Stimulated activated CD4-positive, alpha-beta T cell treated with anti-CD3 and anti-CD28 coated beads, TNF-alpha, amount 100 ng/mL, for 24 hours (primary cell): ENCODE measurements around the gene SERPINB5.
"Not testable (repeated sequence)": the region's sequence is repeated elsewhere in the genome, so short reads cannot be mapped to it uniquely, and the experiment has no call there.

Experiments used
- DNase-seq, 3 experiments: peaks; one replicate each; pipeline ENCODE4 v3.0.0-alpha.2; 2020; ENCODE audit warnings: low read depth in 3 of 3

SERPINB5 gene, protein sequence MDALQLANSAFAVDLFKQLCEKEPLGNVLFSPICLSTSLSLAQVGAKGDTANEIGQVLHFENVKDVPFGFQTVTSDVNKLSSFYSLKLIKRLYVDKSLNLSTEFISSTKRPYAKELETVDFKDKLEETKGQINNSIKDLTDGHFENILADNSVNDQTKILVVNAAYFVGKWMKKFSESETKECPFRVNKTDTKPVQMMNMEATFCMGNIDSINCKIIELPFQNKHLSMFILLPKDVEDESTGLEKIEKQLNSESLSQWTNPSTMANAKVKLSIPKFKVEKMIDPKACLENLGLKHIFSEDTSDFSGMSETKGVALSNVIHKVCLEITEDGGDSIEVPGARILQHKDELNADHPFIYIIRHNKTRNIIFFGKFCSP

DNA sequence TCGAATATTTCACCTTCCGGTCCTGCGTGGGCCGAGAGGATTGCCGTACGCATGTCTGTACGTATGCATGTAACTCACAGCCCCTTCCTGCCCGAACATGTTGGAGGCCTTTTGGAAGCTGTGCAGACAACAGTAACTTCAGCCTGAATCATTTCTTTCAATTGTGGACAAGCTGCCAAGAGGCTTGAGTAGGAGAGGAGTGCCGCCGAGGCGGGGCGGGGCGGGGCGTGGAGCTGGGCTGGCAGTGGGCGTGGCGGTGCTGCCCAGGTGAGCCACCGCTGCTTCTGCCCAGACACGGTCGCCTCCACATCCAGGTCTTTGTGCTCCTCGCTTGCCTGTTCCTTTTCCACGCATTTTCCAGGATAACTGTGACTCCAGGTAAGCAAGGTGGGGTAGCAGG lies at the start of gene SERPINB5:
SERPINB5 (plus strand) TSS at position 291 of the 400 bp plus-strand sequence. CDS start 7,471 bp downstream, outside the sequence.
- DNase-seq, result no peak

DNA sequence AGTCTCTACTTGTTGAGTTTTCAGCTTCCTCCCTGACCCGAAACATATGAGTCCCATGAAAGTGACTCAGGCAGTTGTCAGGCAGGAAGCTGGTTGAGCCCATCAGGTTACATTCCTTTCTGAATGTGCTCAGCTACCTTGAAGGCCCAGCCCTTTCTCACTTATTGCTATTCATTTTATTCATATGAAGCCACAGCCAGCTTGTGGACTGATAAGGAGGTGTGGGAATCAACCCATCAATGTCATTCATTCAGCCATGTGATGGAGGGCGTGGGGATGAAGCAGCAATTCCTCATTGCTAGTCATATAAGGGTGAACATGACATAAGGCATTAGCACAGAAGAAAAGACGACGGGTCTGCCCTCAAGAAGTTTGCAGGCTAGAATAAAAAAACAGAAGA lies 49.2 kb upstream of the SERPINB5 start:
- DNase-seq, result no peak

DNA sequence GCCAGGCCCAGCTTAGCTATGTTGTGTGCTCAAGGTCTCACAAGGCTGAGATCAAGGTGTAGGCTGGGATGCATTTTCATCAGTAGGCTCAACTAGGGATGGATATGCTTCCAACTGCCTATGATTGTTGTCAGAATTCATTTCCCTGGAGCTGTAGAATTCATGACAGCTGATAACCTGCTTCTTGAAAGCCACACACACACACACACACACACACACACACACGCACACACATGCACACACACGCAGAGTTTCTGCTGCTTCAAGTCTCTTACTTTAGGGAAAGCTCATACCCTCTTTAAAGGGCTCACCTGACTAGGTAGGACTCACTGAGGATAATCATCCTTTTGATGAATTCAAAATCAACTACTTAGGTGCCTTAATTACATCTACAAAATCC lies 46.2 kb upstream of the SERPINB5 start:
- DNase-seq, result no peak

DNA sequence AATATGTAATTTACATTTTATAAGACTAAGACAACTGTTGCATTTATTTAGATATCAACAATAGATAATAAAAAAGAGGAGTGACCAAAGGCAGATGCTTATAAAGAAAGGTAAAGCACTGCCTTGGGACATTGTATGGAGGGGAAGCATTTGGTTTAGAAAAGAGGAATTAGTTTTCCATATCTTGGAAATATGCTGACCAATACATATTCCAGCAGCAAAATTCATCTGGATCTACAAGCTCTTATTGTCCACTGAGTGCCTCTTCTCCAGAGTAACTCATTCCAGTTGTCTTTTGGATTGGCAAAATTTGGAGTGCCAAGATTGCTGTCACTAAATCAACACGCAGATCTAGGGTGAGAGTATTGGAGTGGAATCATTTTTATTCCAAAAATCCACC lies 45.6 kb upstream of the SERPINB5 start:
- no peak for DNase-seq

DNA sequence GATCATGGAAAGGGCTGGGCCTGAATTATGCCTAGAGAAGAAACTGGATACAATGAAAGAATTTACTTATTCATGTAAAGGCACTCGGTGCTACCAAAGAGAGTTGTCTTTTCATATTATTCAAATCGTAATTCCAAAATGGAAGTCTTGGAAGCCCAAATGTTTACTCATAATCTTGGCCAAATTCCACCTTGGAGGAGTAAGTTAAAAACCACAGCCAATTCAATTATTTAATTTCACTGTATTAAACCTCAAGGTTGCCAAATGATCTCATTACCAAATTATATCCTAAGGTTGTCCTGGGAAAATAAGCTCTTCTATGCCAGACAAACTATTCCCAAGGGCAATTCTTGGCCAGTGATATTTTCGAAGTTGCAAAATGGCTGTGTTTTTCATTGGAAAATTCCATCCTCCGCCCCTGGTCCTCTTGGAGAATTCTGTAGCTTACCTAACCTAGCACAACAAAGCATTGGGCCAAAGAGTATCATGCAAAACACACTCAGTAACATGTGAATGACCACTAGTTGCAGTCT lies 43.4 kb upstream of the SERPINB5 start:
- no peak for DNase-seq

DNA sequence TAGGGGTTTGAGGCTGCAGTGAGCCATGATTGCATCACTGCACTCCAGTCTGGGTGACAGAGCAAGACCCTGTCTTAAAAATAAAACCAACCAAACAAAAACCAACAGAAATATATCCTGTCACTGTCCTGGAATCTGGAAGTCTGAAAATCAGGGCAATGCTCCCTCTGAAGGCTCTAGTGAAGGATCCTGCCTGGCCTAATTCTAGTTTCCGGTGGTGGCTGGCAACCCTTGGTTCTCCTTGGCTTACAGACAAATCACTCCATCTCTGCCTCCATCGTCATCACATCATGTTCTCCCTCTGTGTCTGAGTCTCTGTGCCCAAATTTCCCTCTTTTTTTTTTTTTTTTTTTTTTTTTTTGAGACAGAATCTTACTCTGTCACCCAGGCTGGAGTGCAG lies 38.6 kb upstream of the SERPINB5 start:
- DNase-seq, result no peak

DNA sequence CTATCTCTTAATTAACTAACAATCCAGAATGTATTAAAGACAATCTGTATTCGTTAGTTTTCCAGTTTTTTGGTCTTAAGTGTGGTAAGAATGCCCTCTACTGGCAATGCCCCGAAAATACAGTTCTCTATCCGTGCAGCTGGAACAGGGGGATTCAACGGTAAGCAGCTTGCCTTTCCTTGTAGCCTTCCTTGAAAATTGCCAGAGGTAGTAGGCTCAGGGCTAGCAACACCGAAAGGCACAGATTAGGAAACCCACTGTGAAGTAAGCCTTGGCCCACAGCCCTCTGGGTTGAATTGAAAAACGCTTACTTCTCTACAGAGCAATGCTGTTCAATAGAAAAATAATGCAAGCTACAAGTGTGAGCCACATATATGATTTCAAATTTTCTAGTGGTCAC lies 37.4 kb upstream of the SERPINB5 start:
- peak in 2 of 3 experiments; percentile 14 to 24 for DNase-seq

DNA sequence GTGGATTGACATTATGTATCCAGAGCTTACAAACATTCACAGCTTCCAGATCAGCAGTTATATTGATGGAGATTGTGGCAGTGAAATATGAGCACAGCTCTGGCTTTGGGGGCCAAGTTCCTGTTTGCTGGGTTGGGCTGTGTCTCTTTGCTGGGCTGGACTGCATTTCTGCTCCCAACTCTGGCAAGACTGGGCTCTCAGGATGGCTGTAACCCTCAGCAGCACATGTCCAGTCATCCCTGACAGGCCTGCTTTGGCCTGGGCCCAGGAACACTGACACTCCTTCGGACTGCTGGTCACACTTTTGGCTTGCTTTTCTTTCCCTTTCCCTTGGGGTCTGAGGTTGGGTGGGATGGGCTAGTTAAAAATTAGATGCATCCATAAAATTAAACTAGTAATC lies 36.5 kb upstream of the SERPINB5 start:
- DNase-seq, result no peak

DNA sequence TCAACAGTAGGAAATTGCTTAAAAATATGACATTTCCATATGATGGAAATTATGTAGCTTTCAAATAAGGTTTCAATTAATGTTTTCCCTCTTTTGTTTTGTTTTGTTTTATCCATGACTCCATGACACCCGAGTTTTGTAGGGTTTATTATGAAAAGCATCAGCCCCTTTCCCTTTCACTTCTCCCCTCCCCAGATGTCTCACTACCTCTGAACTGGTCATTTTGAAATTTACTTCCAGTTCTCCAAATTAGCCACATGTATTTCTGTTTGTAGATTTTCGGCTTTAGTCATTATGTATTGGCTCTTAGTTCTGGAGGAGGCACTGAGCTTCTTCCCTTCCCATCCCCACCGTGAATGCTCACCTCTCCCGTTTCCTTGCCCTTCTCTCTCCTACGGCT lies 35.9 kb upstream of the SERPINB5 start:
- no peak for DNase-seq

DNA sequence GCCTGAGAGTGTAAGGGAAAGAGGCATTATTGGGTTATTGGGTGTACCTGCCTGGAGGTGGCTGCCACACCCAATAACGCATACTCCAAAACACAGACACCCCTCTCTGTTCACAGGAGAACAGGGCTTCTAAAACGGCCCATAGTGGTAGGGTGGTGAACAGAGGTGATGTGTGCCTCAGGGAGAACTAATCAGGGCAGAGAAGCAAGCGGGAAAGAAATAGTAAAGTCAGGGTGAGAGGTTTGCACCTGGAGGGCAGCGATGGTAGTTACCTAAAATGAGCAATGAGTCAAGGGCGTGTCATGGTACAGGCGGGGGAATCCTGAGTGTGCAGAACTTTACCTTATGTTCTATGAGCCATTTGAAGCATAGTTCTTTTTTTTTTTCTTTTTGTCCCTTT lies 32.9 kb upstream of the SERPINB5 start:
- DNase-seq, result no peak

DNA sequence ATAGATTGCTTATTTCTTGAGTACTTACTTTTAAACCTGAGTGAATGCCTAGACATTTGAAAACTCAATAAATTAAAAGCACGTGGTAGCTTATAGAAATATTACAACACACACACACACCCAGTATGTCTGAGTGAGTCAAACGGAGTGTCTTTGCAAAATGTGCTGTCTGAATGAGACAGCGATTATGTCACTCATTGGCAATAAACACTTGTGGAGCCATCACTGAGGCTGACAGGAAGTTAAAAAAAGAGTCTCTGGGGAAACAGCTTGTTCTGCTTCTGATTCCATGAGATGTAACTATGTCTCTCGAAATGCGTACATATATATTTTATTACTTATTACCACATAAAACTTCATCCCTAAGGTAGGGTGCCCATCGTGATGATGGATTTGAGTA lies 32.2 kb upstream of the SERPINB5 start:
- DNase-seq, result no peak

DNA sequence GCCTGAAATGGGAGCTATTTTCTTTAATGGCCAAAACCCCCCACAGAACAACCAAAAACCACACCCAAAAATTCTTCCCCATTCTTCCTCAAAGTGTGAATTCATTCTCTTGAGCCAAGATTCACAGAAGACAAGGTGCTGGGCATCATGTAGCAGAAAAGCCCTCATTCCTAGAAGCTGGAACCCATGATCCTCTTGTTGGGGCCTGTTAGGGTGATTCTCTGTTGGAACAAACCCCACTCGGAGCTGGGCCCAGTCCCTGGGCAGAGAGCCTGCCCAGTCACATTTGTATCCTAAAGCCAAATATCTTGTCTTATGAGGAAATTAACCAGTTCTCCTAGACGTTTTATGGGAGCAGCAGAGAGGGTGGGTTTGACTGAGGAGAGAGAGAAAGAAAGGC lies 31.7 kb upstream of the SERPINB5 start:
- DNase-seq, result no peak

DNA sequence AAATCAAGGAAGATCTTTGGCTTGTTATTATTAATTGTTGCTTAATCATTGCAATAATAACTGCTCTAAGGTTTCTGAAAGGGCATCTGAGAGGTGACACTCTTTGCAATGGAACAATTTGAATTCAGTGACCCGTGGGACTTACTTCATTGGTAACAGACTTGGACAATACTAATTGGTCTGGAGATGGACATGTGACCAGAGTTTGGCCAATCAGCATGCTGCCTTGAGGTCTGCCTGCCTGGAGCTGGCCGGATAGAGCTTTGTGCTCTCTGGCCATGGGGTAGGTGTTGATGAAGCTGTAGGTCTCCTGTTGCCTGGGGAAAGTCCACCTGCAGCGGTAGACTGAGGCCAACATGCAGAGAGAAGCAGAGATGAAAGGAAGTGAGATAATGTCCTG lies 30.5 kb upstream of the SERPINB5 start:
- DNase-seq, result no peak

DNA sequence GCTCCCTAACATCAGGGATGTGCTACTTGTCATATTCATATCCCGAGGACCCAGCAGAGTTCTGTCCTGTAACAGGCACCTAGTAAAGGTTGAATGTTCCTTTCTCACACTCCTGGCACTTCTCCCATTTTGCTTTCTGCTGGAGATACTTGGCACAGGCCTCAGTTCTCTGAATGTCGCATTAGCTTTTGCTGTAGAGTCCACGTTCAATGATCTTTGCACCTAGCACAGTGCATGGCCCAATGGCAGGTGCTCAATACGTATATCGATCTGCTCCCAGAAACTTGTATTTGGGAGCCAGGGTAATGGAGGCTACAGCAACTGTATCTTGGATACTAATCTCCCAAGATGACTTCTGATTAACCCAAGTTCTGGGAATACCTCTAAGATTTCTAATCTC lies 29.7 kb upstream of the SERPINB5 start:
- DNase-seq, result no peak

DNA sequence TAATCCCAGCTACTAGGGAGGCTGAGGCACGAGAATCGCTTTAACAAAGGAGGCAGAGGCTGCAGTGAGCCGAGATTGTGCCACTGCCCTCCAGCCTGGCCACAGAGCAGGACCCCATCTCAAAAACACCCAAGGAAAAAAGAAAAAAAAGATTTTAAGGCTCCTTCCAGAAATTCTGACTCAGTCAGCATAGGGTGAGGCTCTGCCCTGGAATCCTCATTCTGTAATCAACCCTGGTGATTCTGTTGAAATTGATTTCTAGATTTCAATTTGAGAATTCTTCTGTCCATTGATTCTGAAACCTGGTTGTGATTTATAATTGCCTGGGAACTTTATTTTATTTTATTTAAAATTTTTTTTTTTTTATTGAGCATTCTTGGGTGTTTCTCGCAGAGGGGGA lies 27.3 kb upstream of the SERPINB5 start:
- no peak for DNase-seq

DNA sequence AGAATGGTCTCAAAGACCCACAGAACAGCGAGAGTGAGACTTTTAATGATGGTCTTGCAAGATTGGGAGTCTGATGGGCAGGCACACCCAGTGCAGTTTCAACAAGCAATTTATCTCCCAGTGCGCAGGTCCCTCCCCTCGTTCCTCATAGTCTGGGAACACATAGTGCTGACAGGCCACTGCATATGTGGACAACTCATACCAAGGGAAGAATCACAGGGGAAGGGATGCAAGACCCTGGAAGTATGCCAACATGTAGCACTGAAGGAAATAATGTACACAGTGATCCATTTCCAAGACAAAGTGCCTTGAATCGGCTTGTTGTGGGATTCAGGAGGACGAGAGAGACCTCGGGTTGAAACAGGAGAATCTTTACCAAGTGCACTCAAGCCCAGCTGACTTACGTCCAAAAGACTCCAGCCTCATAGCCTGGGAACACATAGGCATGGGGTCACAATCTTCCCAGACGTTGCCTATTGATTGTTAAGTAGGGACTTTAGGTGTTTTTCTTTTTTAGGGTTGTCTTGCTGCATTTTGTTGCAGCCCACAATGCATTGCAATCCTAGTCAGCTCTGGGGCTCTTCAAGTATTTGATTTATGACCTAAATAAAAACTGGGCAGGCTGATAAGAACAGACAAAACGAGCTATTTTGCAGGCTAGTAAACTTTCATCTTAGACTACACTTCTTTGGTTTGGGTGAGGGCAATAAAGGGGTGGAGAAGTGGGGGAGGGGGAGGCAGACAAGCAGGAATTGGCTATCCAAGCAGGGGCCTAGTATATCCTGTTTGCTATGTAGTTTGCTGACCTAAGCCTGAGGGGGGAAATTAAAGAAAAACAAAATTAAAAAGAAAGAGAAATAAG lies 24.7 kb upstream of the SERPINB5 start:
- no peak for DNase-seq

DNA sequence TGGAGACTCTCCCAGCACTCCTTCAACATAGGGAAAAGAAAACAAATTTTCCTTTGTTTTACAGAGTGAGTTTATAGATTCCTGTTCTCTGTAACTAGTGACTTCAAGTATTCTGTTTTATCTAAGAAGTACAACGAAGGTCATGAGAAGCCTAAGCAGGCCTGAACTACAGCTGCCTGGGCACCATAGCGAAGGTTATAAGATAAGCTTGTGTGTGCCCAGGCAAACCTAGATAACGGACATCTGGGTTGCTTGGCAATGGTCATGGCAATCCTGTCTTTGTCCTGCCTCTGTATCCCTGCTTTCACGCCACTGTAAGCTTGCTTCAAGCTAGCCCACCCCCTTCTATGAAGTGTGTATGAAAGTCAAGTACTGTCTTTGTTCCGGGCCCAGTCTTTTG lies 24.0 kb upstream of the SERPINB5 start:
- DNase-seq, result not testable (repeated sequence)

DNA sequence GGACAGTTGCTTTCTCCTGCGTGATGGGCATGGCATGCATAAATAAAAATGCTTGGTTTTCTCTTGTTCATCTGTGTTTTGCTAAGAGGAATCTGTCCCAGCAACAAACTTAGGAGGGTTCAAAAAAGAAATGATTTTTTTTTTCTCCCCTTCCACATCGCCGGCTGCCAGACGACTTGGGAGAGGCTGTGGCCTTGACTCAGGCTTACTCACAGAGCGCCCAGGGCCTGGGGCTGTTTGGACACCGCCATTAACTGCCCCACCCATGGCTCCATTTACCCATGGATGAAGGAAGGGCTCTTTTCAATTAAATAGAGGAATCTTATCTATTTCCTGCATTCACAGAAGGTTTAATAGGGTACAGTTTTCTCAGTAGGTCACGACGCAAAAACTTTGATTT lies 22.3 kb upstream of the SERPINB5 start:
- DNase-seq, result no peak

DNA sequence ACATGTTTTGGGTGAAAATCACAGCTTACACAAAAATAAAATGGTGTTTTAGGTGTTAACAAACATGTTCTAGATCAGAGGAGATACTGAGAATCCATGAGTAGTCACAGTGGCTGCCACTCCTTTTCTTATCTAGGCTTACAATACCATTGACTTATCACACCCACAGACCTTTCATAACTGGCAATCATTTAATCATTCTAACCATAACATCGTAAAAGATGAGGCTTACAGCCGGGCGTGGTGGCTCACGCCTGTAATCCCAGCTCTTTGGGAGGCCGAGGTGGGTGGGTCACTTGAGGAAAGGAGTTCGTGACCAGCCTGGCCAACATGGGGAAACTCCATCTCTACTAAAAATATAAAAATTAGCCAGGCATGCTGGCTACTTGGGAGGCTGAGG lies 18.8 kb upstream of the SERPINB5 start:
- no peak for DNase-seq

DNA sequence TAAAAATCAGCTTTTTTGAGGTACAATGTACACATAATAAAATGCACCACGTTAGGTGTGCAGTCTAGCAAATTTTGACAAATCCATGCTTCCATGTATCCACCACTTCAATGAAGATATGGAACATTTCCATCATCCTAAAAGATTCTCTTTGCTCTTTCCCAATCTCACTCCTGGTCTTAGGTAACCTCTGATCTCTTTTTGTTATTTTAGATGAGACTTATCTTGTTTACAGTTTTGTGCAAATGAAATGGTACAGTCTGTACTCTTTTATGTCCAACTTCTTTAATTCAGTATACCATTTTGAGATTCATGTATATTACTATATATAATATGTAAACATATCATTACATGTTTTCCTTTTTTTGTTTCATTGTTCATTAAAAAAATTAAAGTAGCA lies 16.3 kb upstream of the SERPINB5 start:
- DNase-seq, result no peak

DNA sequence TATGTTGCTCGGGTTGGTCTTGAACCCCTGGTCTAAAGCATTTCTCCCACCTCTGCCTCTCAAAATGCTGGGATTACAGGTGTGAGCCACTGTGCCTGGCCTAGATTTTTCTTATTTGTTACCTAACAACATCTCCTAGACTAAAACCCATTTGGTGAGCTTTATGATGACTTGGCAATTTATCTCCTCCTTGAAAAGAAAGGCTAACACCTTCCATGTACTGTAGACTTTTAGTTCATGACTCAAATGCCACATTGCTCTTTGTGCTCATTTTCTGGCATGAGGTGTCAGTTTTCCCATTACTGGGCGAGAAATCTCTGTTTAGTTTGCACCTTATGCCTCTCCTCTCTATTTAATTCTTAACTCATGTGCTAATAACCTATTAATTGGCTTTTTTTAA lies 12.3 kb upstream of the SERPINB5 start:
- DNase-seq, result no peak

DNA sequence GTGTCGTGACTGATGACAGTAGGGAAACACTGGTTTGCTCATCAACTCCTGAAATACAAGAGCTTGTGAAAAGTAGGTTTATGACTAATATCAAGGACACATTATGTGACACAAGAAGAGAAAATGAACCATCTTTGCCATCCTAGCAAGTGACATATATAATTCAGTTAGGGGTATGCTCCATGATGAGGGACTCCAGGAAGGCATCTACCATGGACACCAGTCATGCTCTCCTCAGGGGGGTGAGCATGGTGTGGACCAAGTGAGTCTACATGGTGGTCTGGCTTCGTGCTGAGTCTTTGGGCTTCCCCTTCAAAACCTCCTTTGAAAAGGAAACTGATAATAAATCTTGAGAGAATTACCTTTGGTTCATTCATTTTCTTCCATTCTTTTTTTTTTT lies 11.7 kb upstream of the SERPINB5 start:
- no peak for DNase-seq

DNA sequence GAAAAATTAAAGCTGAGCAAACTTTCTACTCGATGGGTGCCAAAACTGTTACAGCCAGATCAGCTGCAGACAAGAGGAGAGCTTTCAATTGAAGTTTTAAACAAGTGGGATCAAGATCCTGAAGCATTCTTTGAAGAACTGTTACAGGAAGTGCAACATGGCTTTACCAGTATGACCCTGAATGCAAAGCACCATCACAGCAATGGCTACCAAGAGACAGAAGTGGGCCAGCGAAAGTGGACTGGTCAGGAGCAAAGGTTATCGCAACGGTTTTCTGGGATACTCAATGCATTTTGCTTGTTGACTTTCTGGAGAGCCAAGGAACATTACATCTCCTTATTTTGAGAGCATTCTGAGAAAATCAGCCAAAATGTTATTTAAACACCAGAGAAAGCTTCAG lies 9.1 kb upstream of the SERPINB5 start:
- DNase-seq, result no peak
